H1 (cell line): Measurements from ENCODE around the gene ZGLP1. TPM values are rescaled to one million over a fixed set of nuclear protein-coding genes. Genes with fewer than 3 reads are reported as not detected.
A peak's percentile ranks its signal among the peaks of the same experiment; 100 is the strongest.

Experiments
- BACH1 ChIP-seq: IDR thresholded peaks from 2 replicates; pipeline ENCODE4 v1.6.1; 2012; ENCODE audit warnings: low read length, improper control_type of control experiment
- CREB1 ChIP-seq: IDR thresholded peaks from 2 replicates; pipeline ENCODE4 v1.6.1; 2012; ENCODE audit warnings: inconsistent platforms
- CTBP2 ChIP-seq: IDR thresholded peaks from 2 replicates; pipeline ENCODE4 v1.7.0; 2011; ENCODE audit warnings: borderline replicate concordance, mild to moderate bottlenecking, moderate library complexity, mixed read lengths, low read length; ENCODE audit not compliant: insufficient read depth, insufficient read length
- CTCF ChIP-seq, 3 experiments: IDR thresholded peaks; 1 replicate in 2 of 3; 2 replicates in 1 of 3; pipeline versions ENCODE4 v1.5.1 to v1.6.1; 2011; ENCODE audit warnings: low read length in 3 of 3, mild to moderate bottlenecking in 3 of 3, inconsistent platforms in 2 of 3, low read depth in 1 of 3, moderate library complexity in 1 of 3; ENCODE audit not compliant: insufficient read depth in 1 of 3; ENCODE audit errors: control extremely low read depth in 1 of 3
- EP300 ChIP-seq, 2 experiments: IDR thresholded peaks; 1 replicate in 1 of 2; 2 replicates in 1 of 2; pipeline ENCODE4 v1.6.1; 2011 to 2012; ENCODE audit warnings: low read depth in 2 of 2, low read length in 2 of 2, mild to moderate bottlenecking in 2 of 2, borderline replicate concordance in 1 of 2, inconsistent platforms in 1 of 2, moderate library complexity in 1 of 2
- EZH2 ChIP-seq: fragments of 200-600 bp; sonication (generic); IDR thresholded peaks from 2 replicates; pipeline ENCODE4 v1.7.1; 2012; ENCODE audit warnings: low read depth, mild to moderate bottlenecking, moderate library complexity, low read length, inconsistent platforms; ENCODE audit not compliant: severe bottlenecking
- HDAC2 ChIP-seq, 2 experiments: fragments of 300-600 bp in 1 of 2; sonication (generic) in 1 of 2; IDR thresholded peaks; 2 replicates each; pipeline ENCODE4 v1.6.1; 2011 to 2012; ENCODE audit warnings: low read depth in 2 of 2, low read length in 2 of 2, mild to moderate bottlenecking in 2 of 2, moderate library complexity in 2 of 2, borderline replicate concordance in 1 of 2, inconsistent platforms in 1 of 2
- KDM1A ChIP-seq: fragments of 200-600, 300-600 bp; sonication (generic); IDR thresholded peaks from 2 replicates; pipeline ENCODE4 v1.7.1; 2016; ENCODE audit warnings: mild to moderate bottlenecking, low read length, borderline replicate concordance
- MAX ChIP-seq: IDR thresholded peaks from 2 replicates; pipeline ENCODE4 v1.6.1; 2012; ENCODE audit warnings: inconsistent platforms
- NANOG ChIP-seq: IDR thresholded peaks from 2 replicates; pipeline ENCODE4 v1.6.1; 2011; ENCODE audit warnings: low read length, low read depth, mild to moderate bottlenecking, inconsistent platforms; ENCODE audit not compliant: insufficient read depth, poor library complexity, severe bottlenecking
- POLR2A ChIP-seq, 2 experiments: IDR thresholded peaks; 1 replicate in 1 of 2; 2 replicates in 1 of 2; pipeline ENCODE4 v1.6.1; 2011; ENCODE audit warnings: low read depth in 2 of 2, low read length in 2 of 2, mild to moderate bottlenecking in 2 of 2; ENCODE audit errors: control extremely low read depth in 1 of 2
- POLR2AphosphoS5 ChIP-seq: IDR thresholded peaks from 2 replicates; pipeline ENCODE4 v1.6.1; 2011; ENCODE audit warnings: low read depth, low read length
- RFX5 ChIP-seq: IDR thresholded peaks from 2 replicates; pipeline ENCODE4 v1.6.1; 2011; ENCODE audit warnings: low read depth, low read length, improper control_type of control experiment, borderline replicate concordance
- RXRA ChIP-seq: IDR thresholded peaks from 2 replicates; pipeline ENCODE4 v1.6.1; 2011; ENCODE audit warnings: low read depth, mild to moderate bottlenecking, low read length, moderate library complexity; ENCODE audit not compliant: insufficient read depth
- SAP30 ChIP-seq: fragments of 300-600 bp; sonication (generic); IDR thresholded peaks from 2 replicates; pipeline ENCODE4 v1.7.1; 2012; ENCODE audit warnings: low read length, moderate library complexity, mild to moderate bottlenecking, inconsistent platforms; ENCODE audit not compliant: insufficient read depth, insufficient replicate concordance
- SIX5 ChIP-seq: IDR thresholded peaks from 2 replicates; pipeline ENCODE4 v1.6.1; 2011; ENCODE audit warnings: mild to moderate bottlenecking, low read depth, low read length
- YY1 ChIP-seq: IDR thresholded peaks from 2 replicates; pipeline ENCODE4 v1.6.1; 2011; ENCODE audit warnings: low read depth, mild to moderate bottlenecking, low read length
- polyA plus RNA-seq, 7 experiments: library from polyadenylated mRNA; depleted of rRNA in 3 of 7; stranded (reverse) in 5 of 7; unstranded in 2 of 7; fragments of >200 nt in 5 of 7; fragments of 200-250 nt in 2 of 7; gene quantifications; 1 replicate in 5 of 7; 2 replicates in 1 of 7; 4 replicates in 1 of 7; pipeline versions ENCODE4 v1.2.1 to v1.2.3, GENCODE V29; 2011 to 2013; ENCODE audit warnings: missing spikeins in 2 of 7, mixed read lengths in 2 of 7
- total RNA-seq: library from RNA; stranded (reverse); fragmentation: NEBNext Ultra II Directional; extraction: Animal tissue kit (Norgen Biotek cat#: 25700); gene quantifications from 2 replicates; pipeline ENCODE4 v1.2.1, GENCODE V29; 2021
- TF ChIP-seq, protein P1 (sequence below): IDR thresholded peaks from 2 replicates; pipeline ENCODE4 v1.6.1; 2011; ENCODE audit warnings: low read depth, mild to moderate bottlenecking, low read length; ENCODE audit not compliant: insufficient read depth

Gene ZGLP1
- total and polyA plus RNA-seq, 2 of the 8 experiments (the other 6 are each of a cell fraction or from before 2014, with no cell fraction given), result 4.2 to 5.1 TPM

DNA sequence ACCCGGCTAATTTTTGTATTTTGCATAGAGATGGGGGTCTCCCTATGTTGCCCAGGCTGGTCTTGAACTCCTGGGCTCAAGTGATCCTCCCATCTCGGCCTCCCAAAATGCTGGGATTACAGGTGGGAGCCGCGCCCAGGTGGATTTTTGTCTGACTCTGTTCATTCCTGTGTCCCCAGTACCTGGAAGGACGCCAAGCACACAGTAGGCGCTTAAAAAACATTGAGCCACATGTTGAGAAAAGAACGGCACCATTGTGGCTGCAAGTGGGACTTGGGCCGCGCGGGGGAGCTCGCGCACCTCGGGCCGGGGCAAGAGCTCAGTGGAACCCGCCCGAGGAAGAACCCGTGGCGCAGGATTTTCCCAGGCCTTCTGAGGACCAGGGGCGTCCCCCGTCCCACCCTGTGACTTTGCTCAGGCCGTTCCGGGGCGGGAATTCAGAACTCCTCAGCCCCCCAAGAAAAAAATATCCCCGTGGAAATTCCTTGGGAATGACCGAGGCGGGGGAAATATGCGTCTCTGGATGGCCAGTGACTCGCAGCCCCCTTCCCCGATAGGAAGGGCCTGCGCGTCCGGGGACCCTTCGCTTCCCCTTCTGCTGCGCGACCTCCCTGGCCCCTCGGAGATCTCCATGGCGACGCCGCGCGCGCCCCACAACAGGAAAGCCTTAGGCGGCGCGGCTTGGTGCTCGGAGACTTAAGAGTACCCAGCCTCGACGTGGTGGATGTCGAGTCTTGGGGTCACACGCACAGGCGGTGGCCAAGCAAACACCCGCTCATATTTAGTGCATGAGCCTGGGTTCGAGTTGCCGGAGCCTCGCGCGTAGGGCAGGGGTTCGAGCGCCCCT lies 40.1 kb downstream of the ZGLP1 start (continued):
- TF ChIP-seq YY1 (peak; percentile 68; the same call in 1 of the 2 replicates), CTBP2 (no peak), KDM1A (peak; percentile 78; the same call in 1 of the 2 replicates), POLR2AphosphoS5 (no peak), RFX5 (0 out of 2 replicates have a peak, but pooled peaks have one; percentile 10), NANOG (peak; percentile 30), CREB1 (no peak), POLR2A (IDR thresholded peaks at IDR 0.05; ENCODE audit: control extremely low read depth in 1 of 2, low read depth in 2 of 2, low read length in 2 of 2) (no peak), SAP30 (no peak), CTCF (IDR thresholded peaks at IDR 0.05; ENCODE audit: control extremely low read depth in 1 of 3, insufficient read depth in 1 of 3, low read depth in 1 of 3, low read length in 3 of 3) (peak; percentile 79 to 95 (median 88)), RXRA (no peak), HDAC2 (IDR thresholded peaks at IDR 0.05; ENCODE audit: borderline replicate concordance in 1 of 2, low read depth in 2 of 2, low read length in 2 of 2) (peak; percentile 31 to 47; a peak in 1 of 4 replicates), EP300 (IDR thresholded peaks at IDR 0.05; ENCODE audit: borderline replicate concordance in 1 of 2, low read depth in 2 of 2, low read length in 2 of 2) (no peak; a peak in 1 of 3 replicates), BACH1 (peak; percentile 71; the same call in 1 of the 2 replicates), MAX (peak; percentile 71; the same call in 1 of the 2 replicates), SIX5 (no peak), EZH2 (peak; percentile 33)
- TF ChIP-seq, protein P1, sequence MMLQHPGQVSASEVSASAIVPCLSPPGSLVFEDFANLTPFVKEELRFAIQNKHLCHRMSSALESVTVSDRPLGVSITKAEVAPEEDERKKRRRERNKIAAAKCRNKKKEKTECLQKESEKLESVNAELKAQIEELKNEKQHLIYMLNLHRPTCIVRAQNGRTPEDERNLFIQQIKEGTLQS, result peak; percentile 51
